CD4-positive, alpha-beta T cell (primary cell): ENCODE results near the gene RFX8. TPM values are rescaled to one million over a fixed set of nuclear protein-coding genes. Genes with fewer than 3 reads are reported as not detected.
"Not testable (repeated sequence)": the region's sequence is repeated elsewhere in the genome, so short reads cannot be mapped to it uniquely, and the experiment has no call there.

Experiments used
- ATAC-seq: fragments of 200-7000 bp; cut with Tn5 transposase; one replicate; pipeline ENCODE4 v1.10.0; 2022; ENCODE audit warnings: mild to moderate bottlenecking; ENCODE audit not compliant: poor library complexity
- CTCF ChIA-PET: fragments of 350-600 bp; sonication (Branson Sonifier 250); formaldehyde crosslinking; loops from one replicate; lab custom pipeline; 2021; ENCODE audit warnings: antibody characterized with exemption, inconsistent platforms; lab: Charles Lee
- POLR2A ChIA-PET: fragments of 350-600 bp; sonication (Branson Sonifier 250); formaldehyde crosslinking; loops from one replicate; lab custom pipeline; 2021; ENCODE audit warnings: antibody characterized with exemption, inconsistent platforms; lab: Charles Lee
- DNase-seq, 14 experiments: peaks; one replicate each; pipeline ENCODE4 v3.0.0-alpha.2; 2013 to 2020; ENCODE audit warnings: mixed read lengths in 2 of 14
- H3K27ac ChIP-seq, 2 donors: one replicate each; pipeline versions ENCODE4 v1.5.1 to v1.7.0; 2013; ENCODE audit warnings: low read length in 2 of 2, low read depth in 1 of 2, mild to moderate bottlenecking in 1 of 2
- H3K27me3 ChIP-seq, 2 experiments: 1 replicate in 1 of 2; 2 replicates in 1 of 2; pipeline versions ENCODE4 v1.6.1 to v1.7.0; 2013; ENCODE audit warnings: low read length in 2 of 2, control low read depth in 1 of 2, mild to moderate bottlenecking in 1 of 2, moderate library complexity in 1 of 2; ENCODE audit not compliant: insufficient read depth in 2 of 2, control insufficient read depth in 1 of 2
- H3K36me3 ChIP-seq: one replicate; pipeline ENCODE4 v1.6.1; 2013; ENCODE audit warnings: low read length, control low read depth; ENCODE audit not compliant: insufficient read depth
- H3K4me1 ChIP-seq: one replicate; pipeline ENCODE4 v1.6.1; 2013; ENCODE audit warnings: low read length, control low read depth; ENCODE audit not compliant: insufficient read depth
- H3K4me3 ChIP-seq: one replicate; pipeline ENCODE4 v1.5.1; 2013; ENCODE audit warnings: mild to moderate bottlenecking, low read length, moderate library complexity
- H3K9me3 ChIP-seq, 2 experiments: 1 replicate in 1 of 2; 2 replicates in 1 of 2; pipeline versions ENCODE4 v1.6.1 to v1.7.0; 2013; ENCODE audit warnings: low read length in 2 of 2, mild to moderate bottlenecking in 2 of 2, control low read depth in 1 of 2, moderate library complexity in 1 of 2; ENCODE audit not compliant: control insufficient read depth in 1 of 2, insufficient read depth in 1 of 2
- H3K27ac Mint-ChIP-seq: one replicate; pipeline ENCODE4 v1.8.0; 2020; ENCODE audit warnings: mixed read lengths
- H3K27me3 Mint-ChIP-seq: one replicate; pipeline ENCODE4 v1.8.0; 2021; ENCODE audit warnings: mixed read lengths
- H3K36me3 Mint-ChIP-seq: one replicate; pipeline ENCODE4 v1.8.0; 2021; ENCODE audit warnings: low read depth, mixed read lengths
- H3K4me1 Mint-ChIP-seq: one replicate; pipeline ENCODE4 v1.8.0; 2021; ENCODE audit warnings: low read depth, mixed read lengths
- H3K4me3 Mint-ChIP-seq: one replicate; pipeline ENCODE4 v1.8.0; 2020; ENCODE audit warnings: mild to moderate bottlenecking, mixed read lengths
- H3K9me3 Mint-ChIP-seq: one replicate; pipeline ENCODE4 v1.8.0; 2020; ENCODE audit warnings: mixed read lengths
- CTCF ChIP-seq: fragments of 200-600 bp; IDR thresholded peaks from one replicate; pipeline ENCODE4 v1.8.0; 2022; ENCODE audit warnings: antibody characterized with exemption, mild to moderate bottlenecking
- intact Hi-C, 2 experiments: fragments of 100-400 bp; cut with DNase I in 1 of 2; cut with micrococcal nuclease in 1 of 2; formaldehyde crosslinking; loops; one replicate each; pipeline versions ENCODE4 v1.15.1 to v1.9.0; 2023 to 2025; cut with DNase I, micrococcal nuclease
- total RNA-seq, 174 experiments: library from RNA in 2 of 174; stranded (reverse) in 2 of 174; gene quantifications; one replicate each; pipeline ENCODE4 v1.2.3 and lab custom pipeline; 2021 to 2026

RFX8 gene
- total RNA-seq, 2 experiments from 2014 or later = 0.67 to 1.1 TPM

DNA sequence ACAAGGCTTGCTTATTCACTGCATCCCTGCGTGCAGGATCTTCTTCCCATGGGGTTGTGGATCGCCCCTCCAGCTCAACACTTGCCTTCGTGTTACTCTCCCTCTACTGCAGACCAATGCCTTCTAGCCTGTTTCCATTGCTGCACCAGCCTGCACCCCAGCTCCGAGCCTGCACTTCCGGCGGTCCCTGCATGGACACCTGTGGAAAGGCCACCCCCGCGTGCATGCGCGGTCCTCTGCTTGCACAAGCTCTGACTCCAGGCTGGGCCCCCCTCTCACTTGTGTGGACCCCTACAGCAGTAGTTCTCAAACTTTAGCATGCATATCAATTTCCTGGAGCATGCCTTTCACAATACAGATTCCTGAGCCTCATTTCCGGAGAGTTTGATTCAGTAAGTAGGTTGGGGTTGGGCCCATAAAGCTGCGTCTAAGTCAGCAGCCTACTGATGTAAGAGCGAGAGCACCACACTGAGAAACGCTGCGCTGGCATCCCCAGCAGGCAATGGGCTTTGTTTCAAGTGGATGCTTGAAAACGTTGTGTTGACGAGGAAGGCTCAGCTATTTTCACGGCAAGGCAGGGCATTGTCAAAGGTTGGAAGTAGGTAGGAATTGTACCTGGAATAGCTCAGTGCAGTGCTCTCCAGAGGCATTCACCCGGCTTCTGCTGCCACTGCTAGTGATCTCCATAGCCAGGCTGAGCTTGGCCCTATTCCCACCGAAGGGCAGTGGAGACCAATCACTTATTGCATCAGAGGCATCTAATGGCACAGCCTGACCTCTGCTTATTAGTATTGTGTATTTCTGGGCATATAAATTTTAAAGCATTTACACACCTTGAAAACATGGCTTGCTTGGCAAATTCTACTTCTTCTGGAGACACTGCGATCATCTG, 120.2 kb downstream of the RFX8 start:
- no peak overlapping the region for H3K4me3 ChIP-seq
- H3K27ac Mint-ChIP-seq = no peak overlapping the region
- H3K27me3 ChIP-seq = no peaks in the 10 kb centered on the region
- TF ChIP-seq CTCF = no peak
- H3K36me3 ChIP-seq = no peaks in the 10 kb centered on the region
- H3K4me1 ChIP-seq = peaks cover 7% of the 10 kb centered on the region
- H3K27ac ChIP-seq = no peak overlapping the region
- H3K27me3 Mint-ChIP-seq = no peaks in the 10 kb centered on the region
- no peaks in the 10 kb centered on the region for H3K9me3 ChIP-seq
- no peaks in the 10 kb centered on the region for H3K9me3 Mint-ChIP-seq
- ChIA-PET CTCF (no interaction called here), POLR2A (no interaction called here)
- H3K4me3 Mint-ChIP-seq = no peak overlapping the region
- no peak for DNase-seq
- intact Hi-C loops = no loop called here
- no peak for ATAC-seq
- H3K4me1 Mint-ChIP-seq = peaks cover 17% of the 10 kb centered on the region
- H3K36me3 Mint-ChIP-seq = no peaks in the 10 kb centered on the region

DNA sequence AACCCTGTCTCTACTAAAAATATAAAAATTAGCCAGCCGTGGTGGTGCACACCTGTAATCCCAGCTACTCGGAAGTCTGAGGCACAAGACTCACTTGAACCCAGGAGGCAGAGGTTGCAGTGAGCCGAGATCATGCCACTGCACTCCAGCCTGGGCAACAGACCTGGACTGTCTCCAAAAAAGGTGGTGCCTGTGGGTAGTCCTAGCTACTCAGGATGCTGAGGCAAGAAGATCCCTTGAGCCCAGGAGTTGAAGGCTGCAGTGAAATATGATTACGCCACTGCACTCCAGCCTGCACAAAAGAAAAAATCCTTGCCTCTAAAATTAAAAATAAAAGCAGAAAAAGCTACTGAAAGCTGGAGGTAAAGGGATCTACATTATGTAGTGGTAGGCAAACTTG, 122.3 kb downstream of the RFX8 start:
- not testable (repeated sequence) for H3K36me3 Mint-ChIP-seq

GRCh38 chr2:101351207-101351606, 123.7 kb downstream of the RFX8 start:
- no peak for DNase-seq
- Histone ChIP-seq H3K27me3 (no peaks in the 10 kb centered on the region), H3K9me3 (no peaks in the 10 kb centered on the region), H3K36me3 (no peaks in the 10 kb centered on the region), H3K4me1 (peaks cover 7% of the 10 kb centered on the region), H3K27ac (no peak overlapping the region), H3K4me3 (no peak overlapping the region)
- Mint-ChIP-seq H3K9me3 (no peaks in the 10 kb centered on the region), H3K36me3 (no peaks in the 10 kb centered on the region), H3K27ac (no peak overlapping the region), H3K27me3 (no peaks in the 10 kb centered on the region), H3K4me3 (no peak overlapping the region), H3K4me1 (peaks cover 11% of the 10 kb centered on the region)
- CTCF ChIA-PET = interaction anchor here (1.6 to 2.1 kb wide), 2 partner anchors 10 to 37 kb away, joined by 6 to 7 read pairs; partner anchors contain the start of gene CREG2
- TF ChIP-seq CTCF = no peak
- ATAC-seq = no peak
- POLR2A ChIA-PET = interaction anchor here (3.9 kb wide), 1 partner anchor 10 kb away, joined by 16 read pairs; no protein-coding TSS in a partner anchor
- intact Hi-C loops = no loop called here

More for the DNA sequence above, 122.3 kb downstream of the RFX8 start:
- DNase-seq, H3K9me3 Mint-ChIP-seq, H3K4me1 ChIP-seq, intact Hi-C loops, H3K9me3 ChIP-seq, H3K4me3 ChIP-seq, H3K4me3 Mint-ChIP-seq, H3K36me3 ChIP-seq, H3K27ac Mint-ChIP-seq, H3K27me3 Mint-ChIP-seq, H3K27me3 ChIP-seq, ATAC-seq, H3K27ac ChIP-seq: not testable (repeated sequence)
- POLR2A ChIA-PET = interaction anchor here (0.7 kb wide), 1 partner anchor 70 kb away, joined by 3 read pairs; no protein-coding TSS in a partner anchor
- H3K4me1 Mint-ChIP-seq = peaks cover 11% of the 10 kb centered on the region
- CTCF ChIA-PET = interaction anchor here (1.1 kb wide), 1 partner anchor 10 kb away, joined by 3 read pairs; no protein-coding TSS in a partner anchor
